ENCODE data around the gene PREX1. TPM values are rescaled to one million over a fixed set of nuclear protein-coding genes. Genes with fewer than 3 reads are reported as not detected.

Gene PREX1
- total RNA-seq, 2 donors from 2014 or later, result 7.4 to 37.9 TPM

- H3K4me1 ChIP-seq (replicated peaks), result no peaks in the 10 kb centered on the region
- no peaks in the 10 kb centered on the region for H3K9me3 ChIP-seq
- no peaks in the 10 kb centered on the region for H3K36me3 ChIP-seq
- WGBS, result 72% methylated on average over 6 of the region's 6 CpGs
- H3K4me3 ChIP-seq, result no peak overlapping the region
- TF ChIP-seq, protein P1, sequence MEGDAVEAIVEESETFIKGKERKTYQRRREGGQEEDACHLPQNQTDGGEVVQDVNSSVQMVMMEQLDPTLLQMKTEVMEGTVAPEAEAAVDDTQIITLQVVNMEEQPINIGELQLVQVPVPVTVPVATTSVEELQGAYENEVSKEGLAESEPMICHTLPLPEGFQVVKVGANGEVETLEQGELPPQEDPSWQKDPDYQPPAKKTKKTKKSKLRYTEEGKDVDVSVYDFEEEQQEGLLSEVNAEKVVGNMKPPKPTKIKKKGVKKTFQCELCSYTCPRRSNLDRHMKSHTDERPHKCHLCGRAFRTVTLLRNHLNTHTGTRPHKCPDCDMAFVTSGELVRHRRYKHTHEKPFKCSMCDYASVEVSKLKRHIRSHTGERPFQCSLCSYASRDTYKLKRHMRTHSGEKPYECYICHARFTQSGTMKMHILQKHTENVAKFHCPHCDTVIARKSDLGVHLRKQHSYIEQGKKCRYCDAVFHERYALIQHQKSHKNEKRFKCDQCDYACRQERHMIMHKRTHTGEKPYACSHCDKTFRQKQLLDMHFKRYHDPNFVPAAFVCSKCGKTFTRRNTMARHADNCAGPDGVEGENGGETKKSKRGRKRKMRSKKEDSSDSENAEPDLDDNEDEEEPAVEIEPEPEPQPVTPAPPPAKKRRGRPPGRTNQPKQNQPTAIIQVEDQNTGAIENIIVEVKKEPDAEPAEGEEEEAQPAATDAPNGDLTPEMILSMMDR (IDR thresholded peaks at IDR 0.05), result no peak
- TF ChIP-seq POLR2A (IDR thresholded peaks at IDR 0.05), result no peak
- TF ChIP-seq POLR2AphosphoS5 (IDR thresholded peaks at IDR 0.05), result no peak
- H3K27me3 ChIP-seq (replicated peaks; ENCODE audit: insufficient read depth), result peaks cover 4% of the 10 kb centered on the region
- no peak overlapping the region for H3K27ac ChIP-seq
- DNase-seq (ENCODE audit: low spot score), result no peak
- intact Hi-C loops (cut with DNase I), result no loop called here
These were observed 30.4 kb upstream of the PREX1 start for GRCh38 chr20:48858075-48858790.

GRCh38 chr20:48856130-48856529 is 28.3 kb upstream of the PREX1 start:
- DNase-seq (ENCODE audit: low spot score), result no peak
- Histone ChIP-seq H3K4me3 (no peak overlapping the region), H3K27ac (no peak overlapping the region), H3K27me3 (replicated peaks; ENCODE audit: insufficient read depth) (peaks cover 4% of the 10 kb centered on the region), H3K9me3 (no peaks in the 10 kb centered on the region), H3K36me3 (no peaks in the 10 kb centered on the region), H3K4me1 (replicated peaks) (no peaks in the 10 kb centered on the region)
- TF ChIP-seq POLR2A (IDR thresholded peaks at IDR 0.05), result no peak
- TF ChIP-seq, protein P1 (IDR thresholded peaks at IDR 0.05), result no peak
- TF ChIP-seq POLR2AphosphoS5 (IDR thresholded peaks at IDR 0.05), result no peak
- WGBS, result 76% methylated on average over 5 of the region's 5 CpGs
- intact Hi-C loops (cut with DNase I), result no loop called here

DNA sequence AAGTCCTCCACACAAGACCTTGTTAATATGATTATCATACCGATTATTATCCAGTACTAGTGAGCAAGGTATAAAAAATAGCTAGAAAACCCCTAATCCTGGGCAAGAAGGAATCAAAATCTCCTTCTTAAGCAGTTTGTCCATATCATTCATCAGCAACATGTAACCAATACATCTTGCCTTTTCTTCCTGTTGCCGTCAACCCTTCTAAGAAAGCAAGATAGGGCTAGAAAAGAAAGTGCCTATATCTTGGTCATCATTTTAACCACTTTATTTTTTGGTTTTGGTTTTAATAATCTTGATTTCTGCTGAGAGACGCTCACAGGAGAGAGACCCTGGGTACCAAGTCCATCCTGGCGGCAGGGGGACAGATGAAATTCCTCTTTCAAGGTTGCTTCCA is 27.2 kb upstream of the PREX1 start:
- H3K4me3 ChIP-seq, result no peak overlapping the region
- intact Hi-C loops (cut with DNase I), result no loop called here
- 93% methylated on average over 4 of the region's 4 CpGs for WGBS

DNA sequence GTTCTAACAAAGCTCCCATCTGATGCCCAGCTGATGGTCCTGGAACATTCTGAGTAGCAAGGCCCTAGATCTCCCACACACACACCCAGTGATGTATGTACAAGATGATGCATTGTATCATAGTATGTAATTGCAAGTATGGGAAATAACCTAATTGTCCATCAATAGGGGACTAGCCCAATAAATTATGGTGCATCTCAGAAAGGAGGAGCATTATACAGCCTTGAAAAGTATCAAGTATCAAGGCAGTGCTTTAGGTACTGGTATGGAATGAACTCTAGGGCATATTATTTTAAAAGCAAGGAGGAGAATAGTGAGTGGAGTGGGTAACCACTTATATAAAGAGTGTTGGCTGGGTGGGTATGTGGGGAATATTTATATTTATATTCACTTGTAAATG is 24.8 kb upstream of the PREX1 start:
- Histone ChIP-seq H3K27me3 (replicated peaks; ENCODE audit: insufficient read depth) (peaks cover 4% of the 10 kb centered on the region), H3K36me3 (no peaks in the 10 kb centered on the region), H3K4me3 (no peak overlapping the region), H3K4me1 (replicated peaks) (no peaks in the 10 kb centered on the region), H3K9me3 (no peaks in the 10 kb centered on the region), H3K27ac (no peak overlapping the region)
- TF ChIP-seq, protein P1 (IDR thresholded peaks at IDR 0.05), result no peak
- no peak for TF ChIP-seq POLR2AphosphoS5 (IDR thresholded peaks at IDR 0.05)
- no peak for TF ChIP-seq POLR2A (IDR thresholded peaks at IDR 0.05)
- DNase-seq (ENCODE audit: low spot score), result no peak
- intact Hi-C loops (cut with DNase I), result no loop called here

More for the DNA sequence above, 27.2 kb upstream of the PREX1 start:
- H3K4me1 ChIP-seq (replicated peaks), result no peaks in the 10 kb centered on the region
- no peak overlapping the region for H3K27ac ChIP-seq
- no peaks in the 10 kb centered on the region for H3K36me3 ChIP-seq
- no peak for DNase-seq (ENCODE audit: low spot score)
- H3K27me3 ChIP-seq (replicated peaks; ENCODE audit: insufficient read depth), result peaks cover 4% of the 10 kb centered on the region
- TF ChIP-seq POLR2AphosphoS5 (IDR thresholded peaks at IDR 0.05) (no peak), POLR2A (IDR thresholded peaks at IDR 0.05) (no peak)
- TF ChIP-seq, protein P1 (IDR thresholded peaks at IDR 0.05), result no peak
- no peaks in the 10 kb centered on the region for H3K9me3 ChIP-seq

DNA sequence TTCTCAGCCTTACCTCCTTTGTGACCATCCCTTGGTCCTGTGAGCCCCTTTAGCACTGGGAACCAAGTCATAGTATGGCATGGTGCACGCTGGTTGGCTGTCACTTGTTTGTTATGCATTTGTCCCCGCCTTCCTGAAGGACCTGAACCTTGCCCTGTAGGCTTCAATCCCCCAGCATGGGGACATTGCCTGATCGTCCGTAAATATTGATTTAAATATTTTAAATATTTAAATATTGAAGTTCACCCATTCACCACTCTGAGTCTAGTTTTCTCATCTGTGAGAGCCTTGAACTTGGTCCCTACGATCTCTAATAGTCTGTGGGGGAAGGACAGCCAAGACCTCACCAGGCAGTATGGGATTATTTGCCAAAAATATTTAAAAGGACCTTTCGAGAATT is 23.8 kb upstream of the PREX1 start:
- WGBS, result 87% methylated on average over 6 of the region's 6 CpGs
- no peak overlapping the region for H3K4me3 ChIP-seq

More for the DNA sequence above, 23.8 kb upstream of the PREX1 start:
- intact Hi-C loops (cut with DNase I), result no loop called here
- no peaks in the 10 kb centered on the region for H3K36me3 ChIP-seq
- H3K27ac ChIP-seq, result no peak overlapping the region
- no peak for DNase-seq (ENCODE audit: low spot score)
- no peaks in the 10 kb centered on the region for H3K4me1 ChIP-seq (replicated peaks)
- peaks cover 4% of the 10 kb centered on the region for H3K27me3 ChIP-seq (replicated peaks; ENCODE audit: insufficient read depth)
- TF ChIP-seq POLR2AphosphoS5 (IDR thresholded peaks at IDR 0.05) (no peak), POLR2A (IDR thresholded peaks at IDR 0.05) (no peak)
- TF ChIP-seq, protein P1 (IDR thresholded peaks at IDR 0.05), result no peak
- no peaks in the 10 kb centered on the region for H3K9me3 ChIP-seq

All from prostate gland (tissue), 2 donors.